ENCODE results near the gene AKR1B1.

- TF ChIP-seq POLR2A (IDR thresholded peaks at IDR 0.05) (no peak), CTCF (IDR thresholded peaks at IDR 0.05) (no peak)
Measured at GRCh38 chr7:134476044-134476443, 17.1 kb upstream of the AKR1B1 start.

Measured in body of pancreas (tissue), 4 donors.